ENCODE results near the gene CNTNAP5.
A peak's percentile ranks its signal among the peaks of the same experiment; 100 is the strongest.

The CNTNAP5 gene

DNA sequence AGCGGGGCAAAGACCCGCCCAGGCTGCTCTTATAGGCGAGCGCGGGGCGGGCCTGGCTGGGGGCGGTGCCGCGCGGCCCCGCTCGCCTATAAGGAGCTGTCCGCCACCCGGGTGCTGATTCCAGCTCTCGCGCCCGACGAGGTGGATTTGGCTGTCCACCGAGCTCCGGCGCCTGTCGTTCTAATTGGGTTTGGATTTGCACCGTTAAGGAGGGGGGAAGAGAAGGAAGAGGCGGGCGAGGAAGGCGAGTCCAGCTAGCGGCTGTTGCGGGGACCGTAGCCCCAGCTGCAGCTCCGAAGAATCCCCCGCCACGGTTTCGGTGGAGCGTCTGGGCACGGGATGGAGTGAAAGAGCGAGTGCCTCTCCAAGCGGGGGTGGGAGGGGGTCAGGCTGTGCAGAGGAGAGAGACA, at the start of gene CNTNAP5:
Gene CNTNAP5 (plus strand): TSS at position 117 of the 410 bp plus-strand sequence. CDS start 364 bp downstream, outside the sequence.
- DNase-seq: no peak

DNA sequence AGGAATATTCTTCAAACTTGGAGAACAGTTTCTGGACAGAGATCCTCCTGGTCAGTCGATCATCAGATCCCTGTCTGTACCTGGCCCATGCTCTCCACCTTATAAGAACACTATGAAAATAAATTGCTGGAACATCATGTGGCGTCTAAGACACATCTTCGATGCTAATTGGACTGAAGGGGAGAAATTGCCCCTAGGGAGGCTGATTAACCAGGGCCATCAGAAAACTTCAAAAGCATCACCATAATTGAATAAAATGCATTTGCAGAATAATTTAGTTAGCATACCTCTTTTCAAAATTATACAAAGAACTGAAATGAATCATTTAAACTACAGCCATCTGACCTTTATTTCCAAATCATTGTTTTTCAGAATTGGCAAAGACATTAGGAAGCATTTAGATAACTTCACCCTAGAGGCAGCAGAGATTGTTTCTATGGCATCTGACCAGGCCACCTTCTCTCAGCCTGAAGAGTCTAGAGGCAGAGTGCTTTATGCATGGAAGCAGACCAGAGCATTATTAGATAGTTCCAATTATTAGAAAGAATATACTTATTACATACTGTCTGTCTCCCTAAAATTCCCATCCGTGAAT, 48.9 kb upstream of the CNTNAP5 start:
- DNase-seq: no peak

DNA sequence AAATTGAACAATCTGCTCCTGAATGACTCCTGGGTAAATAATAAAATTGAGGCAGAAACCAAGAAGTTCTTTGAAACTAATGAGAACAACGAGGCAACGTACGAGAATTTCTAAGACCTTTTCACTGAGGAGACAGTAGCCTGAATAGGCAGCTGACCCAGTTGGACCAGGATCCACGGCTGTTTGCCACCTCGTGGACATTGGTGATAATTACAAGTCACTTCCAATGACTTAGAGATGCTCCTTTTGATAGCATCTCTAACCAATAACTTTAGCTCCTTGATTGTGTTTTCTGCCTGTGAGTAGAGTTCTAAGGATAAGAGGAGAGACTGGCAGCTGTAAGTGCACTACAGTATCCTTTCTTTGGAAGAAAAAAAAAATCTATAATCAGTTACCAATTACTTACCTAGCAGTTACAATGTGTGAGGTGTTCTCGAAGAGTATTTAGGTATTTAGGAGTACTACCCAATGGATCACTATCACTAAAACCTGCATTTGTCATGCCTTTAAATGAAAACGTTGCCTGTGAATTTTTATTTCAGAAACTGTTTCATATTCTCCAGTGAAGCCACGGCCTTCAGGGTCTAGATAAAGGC, 31.3 kb upstream of the CNTNAP5 start:
- DNase-seq: no peak

DNA sequence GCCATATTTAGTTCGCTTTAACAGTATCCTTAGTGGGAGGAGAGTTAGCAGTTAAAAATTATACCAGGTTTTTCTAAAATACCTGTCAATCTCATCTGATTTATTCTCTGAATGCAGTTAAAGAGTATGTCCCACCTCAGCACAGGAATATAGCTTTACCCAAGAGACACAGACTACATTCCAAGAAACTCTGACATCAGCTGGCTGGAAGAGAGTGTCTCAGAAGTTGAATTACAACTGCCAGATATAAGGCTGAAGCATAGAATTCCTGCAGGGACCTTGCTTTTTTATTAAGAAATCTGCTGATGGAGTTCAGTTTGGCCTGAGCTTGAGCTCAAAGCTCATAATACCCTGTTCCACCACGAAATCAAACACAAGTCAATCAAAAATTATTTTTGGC, 25.4 kb upstream of the CNTNAP5 start:
- no peak for DNase-seq

DNA sequence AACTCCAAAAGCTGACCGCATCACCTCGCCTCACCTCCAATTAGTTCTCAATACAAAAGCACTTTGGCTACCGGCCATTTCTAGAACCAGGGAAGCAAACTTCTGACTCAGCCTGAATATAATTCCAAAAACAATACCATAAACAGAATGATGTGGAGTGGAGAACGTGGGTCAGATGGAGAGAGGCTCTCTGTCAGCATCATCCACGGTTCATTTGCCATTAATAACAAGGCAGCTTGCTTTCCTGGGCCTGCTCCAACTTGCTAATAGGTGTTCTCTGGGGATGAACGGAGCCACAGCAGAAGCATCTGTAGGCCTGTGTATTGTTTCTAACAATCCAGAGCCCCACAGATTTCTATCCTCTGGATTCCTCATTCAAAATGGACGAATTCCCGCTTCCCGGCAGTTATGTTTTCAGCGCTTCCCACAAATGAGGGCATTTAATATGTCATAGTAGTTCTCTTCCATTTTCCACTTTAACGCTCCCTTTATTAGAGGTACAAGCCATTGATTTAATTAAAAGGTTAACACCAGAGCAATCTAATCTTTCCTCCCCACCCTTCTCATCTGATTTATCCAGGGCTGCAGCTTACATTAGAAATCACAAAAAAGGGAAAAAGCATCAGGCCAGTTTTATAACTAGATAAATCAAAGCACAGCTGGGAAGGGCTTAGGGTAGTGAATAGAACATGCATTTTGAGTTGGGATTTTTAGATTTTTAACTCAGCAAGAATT, 23.2 kb upstream of the CNTNAP5 start:
- DNase-seq: no peak

DNA sequence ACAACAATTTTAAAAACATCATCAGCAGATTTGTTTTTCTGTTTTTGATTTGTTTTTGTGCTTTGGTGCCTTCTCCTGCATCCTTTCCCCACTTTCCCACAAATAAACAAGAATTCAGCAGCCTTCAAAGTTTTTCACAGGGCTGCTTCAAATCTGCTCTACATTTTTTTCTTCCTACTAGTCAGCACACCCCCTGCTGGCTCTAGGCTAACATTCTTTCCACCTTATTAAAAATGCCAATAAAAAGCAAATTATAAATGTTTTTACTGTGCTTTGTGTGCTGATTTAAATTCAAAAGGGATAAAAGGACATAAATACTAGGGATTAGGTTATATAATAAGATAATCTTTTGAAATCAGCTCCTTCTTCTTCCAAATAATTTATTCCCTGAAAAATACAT, 6.2 kb upstream of the CNTNAP5 start:
- DNase-seq: no peak

DNA sequence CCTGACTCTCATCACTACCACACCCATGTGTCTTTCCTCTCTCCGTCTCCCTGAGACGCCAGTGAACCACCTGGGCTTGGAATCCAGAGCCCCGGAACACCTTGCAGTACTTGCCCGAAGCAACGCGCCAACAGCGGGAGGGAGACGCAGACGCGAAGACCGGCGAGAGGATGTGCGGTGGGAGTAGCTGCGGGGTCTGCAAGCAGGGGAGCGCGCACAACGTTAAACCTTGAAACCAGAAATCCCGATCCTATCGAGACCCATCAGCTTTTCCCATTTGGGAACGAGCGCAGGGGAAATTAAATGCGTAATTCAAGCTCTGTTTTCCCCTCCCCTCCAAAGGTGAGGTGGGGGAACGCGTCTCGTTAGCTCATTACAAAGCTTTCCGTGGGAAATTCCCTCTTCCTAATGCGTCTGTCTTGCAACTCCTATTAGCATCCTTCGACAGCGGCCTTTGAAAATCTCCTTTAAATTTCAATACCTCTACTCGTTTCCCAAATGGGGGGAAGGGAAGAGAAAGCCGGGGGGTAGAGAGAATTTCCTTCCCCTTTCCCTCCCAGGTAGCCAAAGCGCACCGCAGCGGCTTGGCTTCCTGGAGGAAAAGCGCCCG, 421 bp upstream of the CNTNAP5 start:
- no peak for DNase-seq

DNA sequence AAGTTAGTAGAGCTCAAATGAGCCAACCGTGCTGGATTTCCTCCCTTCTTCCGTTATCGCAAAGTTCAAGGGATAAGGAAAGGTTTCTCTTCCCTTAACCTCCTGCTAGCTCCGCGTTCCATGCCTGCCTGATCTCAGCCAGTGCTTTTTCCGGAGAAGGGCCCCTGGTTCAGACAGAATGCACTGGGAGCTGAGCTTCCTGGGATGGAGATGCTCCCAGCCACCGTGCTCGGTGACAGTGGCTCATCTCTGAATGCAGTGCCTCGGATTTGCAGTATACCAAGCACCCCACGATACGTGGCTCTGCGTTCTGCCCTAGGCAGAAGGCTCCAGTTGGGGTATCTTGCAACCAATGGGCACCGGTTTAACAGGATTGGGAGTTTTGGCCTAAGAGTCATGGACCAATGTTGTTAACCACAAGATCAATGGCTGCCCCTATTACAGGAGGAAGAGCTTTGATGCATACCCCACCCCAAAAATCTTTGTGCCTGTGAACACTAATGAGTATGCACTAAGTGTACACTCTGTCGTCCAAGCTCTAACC, 876 bp downstream of the CNTNAP5 start:
- DNase-seq: no peak

DNA sequence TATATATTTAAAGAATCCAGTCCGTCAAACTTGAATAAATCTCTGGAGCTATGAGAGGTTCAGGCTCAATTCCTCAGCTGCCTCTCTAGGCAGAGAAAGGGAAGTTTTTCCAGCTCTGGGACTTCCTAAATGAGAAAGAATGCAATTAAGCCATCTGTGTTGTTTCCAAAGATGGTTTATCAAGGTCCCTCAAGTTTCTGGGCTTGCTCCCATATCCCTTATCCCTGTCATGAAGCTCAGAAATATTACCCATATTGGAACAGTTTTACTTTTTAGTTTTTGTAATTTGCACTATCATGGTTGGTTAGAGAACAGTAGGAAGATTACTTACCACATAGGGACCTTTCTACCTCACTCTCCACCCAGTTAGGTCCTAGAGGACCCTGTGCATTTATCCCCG, 1.4 kb downstream of the CNTNAP5 start:
- DNase-seq: no peak

DNA sequence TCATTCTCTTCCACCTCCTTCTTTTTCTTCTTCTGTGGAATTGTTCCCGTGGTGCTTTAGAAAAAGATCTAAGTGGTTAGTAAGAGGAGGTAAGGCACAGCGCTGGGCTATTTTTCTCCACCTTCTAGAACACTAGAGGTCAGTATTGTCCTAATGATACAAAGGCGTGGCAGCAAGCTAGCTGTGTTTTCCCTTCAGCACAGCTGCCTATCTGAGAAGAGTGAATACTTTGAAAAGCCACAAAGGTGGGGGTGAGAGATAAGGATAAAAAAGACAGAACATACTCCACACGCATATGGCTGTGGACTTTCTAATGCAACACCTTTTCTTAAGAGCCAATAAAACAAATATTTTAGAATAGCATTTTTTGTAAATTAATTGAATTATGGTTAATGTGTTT, 2.1 kb downstream of the CNTNAP5 start:
- DNase-seq: peak; percentile 61

DNA sequence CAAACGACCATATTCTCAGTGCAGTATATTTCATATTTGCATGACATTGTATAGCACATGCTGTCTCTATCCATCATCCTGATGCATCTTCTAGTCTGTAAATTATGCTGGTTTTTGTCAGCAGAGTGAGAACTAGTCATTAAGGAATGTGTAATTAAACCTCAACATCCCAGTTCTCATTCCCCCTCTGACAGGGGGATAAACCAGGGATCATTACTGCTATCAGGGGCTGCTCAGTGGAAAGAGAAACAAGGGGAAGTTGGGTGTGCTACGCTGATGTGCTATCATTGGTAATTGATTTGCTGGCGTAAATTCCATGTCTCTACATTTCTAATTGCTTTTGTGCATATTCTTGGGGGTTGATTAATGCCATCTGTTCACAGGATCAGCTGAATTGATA, 7.7 kb downstream of the CNTNAP5 start:
- DNase-seq: no peak

DNA sequence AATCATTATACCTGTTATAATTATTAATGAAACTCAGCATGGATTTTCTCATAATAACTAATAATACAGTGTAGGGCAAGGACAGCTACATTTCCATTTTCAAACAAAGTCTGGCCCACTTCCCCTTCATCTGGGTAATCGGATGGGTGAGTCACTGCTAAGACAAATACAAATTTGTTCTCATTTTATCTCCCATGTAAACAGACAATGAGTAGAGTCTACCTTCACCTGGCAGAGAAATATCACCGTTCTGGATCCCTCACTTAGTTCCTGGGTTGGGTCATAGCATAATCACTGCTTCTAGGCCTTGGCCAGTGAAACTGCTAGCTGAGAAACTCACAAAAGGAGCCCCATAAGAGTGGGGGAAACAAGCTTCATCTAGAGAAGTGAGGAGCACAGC, 9.2 kb downstream of the CNTNAP5 start:
- DNase-seq: no peak

DNA sequence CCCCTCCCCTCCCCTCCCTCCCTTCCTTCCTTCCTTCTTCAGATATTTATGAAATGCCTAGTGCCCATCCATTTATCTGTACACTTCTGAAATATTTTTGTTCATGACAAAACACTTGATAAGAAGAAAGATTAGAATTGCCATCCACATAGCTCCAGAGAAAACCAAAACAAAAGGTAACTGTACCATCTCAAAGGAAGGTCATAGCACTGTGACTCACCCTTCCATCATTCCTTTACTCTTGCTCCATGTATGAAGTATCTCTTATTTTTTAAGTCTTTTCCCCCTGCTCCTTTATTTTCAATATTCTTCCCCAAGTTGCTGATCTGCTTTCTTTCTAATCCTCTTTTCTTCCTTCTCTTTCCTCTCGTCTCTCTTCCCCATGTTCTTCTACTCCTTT, 9.9 kb downstream of the CNTNAP5 start:
- no peak for DNase-seq

DNA sequence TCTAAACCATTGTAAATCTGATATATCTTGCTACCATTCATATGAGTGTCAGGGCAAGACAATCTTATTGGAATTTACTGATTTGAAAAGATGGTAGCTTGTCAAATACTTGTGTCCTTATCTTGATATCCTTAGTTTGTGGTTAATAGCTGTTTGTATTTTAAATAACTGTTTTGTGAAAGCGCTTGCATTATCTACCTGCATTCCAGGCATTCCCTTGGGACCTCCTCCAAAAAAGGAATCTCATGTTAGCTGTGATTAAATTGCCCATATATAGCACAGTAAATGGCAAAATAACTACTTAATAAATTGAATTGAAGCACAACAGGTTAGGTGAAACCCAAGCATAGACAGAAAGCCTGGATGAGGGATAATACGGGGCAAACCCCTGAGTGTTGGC, 13.9 kb downstream of the CNTNAP5 start:
- no peak for DNase-seq

DNA sequence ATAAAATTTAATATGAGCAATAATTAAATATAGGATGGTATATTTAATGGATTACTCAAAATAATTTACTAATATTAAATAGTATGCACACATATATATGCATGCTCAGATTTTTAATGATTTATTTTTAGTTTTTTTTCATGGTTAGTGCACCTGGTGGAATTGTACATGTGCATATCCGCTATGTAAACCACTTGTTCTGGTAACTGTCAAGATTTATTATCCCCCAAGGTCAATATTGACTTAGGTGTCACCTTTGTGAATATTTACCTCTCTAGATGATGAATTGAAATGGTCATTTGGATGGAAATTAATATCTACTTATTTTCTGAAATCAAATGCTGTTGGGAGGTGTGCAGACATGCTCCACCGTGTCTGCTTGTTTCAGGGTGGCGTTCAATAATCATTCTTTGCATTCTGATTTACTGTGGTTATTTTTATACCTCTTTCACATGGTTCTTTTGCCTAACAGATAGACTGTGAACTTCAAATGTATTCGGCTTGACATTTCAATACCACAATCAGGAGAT, 14.7 kb downstream of the CNTNAP5 start:
- no peak for DNase-seq

DNA sequence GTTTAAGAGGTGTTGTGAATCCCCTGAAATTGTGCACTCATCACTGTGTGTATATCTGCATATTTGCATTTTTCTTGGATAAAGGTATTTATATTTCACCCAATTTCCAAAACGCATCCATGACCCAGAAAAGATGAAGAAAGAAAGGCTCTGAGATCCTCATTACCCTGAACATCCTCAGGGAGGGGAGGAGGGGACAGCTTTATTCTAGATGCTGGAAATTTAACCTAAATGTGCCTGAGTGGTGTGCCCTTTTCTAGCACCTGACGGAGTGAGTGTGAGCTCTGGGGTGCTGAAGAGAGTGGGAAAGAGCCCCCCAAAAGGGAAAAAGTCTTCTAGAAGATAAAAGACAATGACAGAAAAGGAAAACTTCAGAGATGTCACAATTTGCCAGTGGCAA, 20.8 kb downstream of the CNTNAP5 start:
- DNase-seq: no peak

DNA sequence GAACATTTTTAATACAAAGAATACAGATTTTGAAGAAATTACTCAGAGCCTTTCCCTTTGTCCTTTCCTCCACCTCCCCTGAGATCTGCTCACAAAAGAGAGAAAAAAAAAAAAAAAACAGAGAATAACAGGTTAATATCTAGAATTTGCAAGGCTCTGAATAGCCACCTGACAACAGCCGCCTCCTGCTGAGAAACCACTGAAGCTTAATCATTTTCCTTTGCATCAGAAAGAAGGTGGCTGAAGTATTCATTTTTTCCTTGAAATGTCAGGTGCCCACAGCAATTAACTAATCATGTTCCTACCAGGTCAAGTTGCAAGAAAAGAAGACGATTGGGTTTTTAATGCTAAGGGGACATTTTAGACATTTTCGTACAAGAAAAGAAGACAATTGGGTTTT, 21.2 kb downstream of the CNTNAP5 start:
- DNase-seq: no peak

DNA sequence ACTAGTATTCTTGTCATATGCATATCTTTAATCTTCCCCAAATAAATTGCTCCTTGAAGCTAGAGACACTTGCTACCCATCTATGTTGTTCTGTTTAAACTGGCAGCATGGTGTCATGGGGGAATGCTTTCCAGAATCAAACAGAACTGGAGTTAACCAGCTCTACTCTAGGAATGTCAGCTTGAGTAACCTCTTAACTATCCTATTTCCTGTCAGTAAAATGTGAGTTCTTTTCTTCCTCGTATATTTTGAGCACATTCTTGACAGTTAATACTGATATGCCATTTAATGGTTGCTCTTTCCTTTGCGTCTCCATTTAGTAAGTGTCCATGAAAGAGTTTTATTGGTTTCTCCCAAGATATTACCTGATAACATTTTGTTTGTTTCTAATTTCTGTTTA, 23.0 kb downstream of the CNTNAP5 start:
- no peak for DNase-seq

DNA sequence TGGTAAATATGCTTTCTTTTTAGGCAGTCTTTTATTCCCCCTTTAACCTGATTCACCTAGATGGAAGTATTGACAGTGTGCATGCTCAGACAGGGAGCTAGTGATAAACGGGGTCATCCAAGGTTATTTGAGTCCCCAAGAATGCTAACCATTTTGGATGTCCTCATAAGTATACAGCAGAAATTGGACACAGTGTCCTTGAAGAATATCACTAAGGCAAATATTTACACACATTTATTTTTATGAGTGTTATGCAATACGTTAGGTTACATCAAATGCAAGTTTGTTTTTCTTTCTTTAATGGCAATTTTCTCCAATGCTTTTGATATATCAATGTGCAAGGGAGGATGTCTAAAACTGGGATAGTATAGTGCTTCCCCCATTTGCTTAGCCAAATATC, 23.6 kb downstream of the CNTNAP5 start:
- DNase-seq: no peak

DNA sequence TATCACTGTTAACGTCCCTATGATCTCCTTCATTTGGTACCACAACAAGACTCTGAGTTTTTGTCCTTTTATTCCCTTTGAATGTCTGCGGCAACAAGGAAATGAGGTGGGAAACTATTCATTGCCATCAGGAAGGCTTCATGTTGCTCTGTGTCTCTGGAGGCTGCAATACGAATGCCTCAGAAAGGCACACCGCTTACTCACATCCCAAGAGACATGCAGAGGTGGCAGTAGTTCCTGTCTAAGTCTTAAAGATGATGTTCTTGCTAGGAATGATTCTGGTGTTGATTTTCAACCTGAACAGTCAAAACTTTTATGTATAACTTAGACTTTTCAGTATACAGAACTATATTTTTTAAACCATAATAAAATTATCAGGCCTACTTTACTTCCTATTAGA, 24.0 kb downstream of the CNTNAP5 start:
- DNase-seq: no peak

DNA sequence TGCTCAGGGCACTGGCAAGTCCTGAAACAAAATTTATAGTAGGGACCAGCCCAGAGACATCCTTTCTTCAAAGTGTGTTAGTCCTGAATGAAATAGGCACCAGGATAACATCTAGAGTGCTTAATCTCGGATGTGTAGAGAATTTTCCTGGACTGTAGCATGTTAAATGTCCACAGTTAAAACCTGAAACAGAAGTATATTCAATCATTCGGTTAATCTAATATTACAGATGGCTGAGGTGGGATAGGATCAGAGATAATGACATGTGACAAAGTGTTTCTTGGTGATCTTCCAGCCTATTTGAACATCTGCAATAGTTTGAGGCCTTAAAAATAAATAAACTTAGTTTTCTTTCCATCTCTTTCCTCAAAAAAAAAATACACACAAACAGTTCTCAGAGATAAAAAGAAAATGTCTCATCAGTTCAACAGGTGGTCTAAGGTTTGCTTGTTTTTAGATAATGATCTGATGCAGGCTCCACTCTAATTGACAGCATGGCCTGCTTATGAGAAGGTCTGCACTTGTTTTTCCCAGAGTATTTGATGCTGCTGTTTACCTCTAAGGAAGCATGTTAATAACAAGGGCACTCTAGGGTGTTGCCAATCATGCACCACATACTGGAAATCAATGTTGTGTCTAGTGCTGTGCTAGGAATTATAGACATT, 25.9 kb downstream of the CNTNAP5 start:
- no peak for DNase-seq

DNA sequence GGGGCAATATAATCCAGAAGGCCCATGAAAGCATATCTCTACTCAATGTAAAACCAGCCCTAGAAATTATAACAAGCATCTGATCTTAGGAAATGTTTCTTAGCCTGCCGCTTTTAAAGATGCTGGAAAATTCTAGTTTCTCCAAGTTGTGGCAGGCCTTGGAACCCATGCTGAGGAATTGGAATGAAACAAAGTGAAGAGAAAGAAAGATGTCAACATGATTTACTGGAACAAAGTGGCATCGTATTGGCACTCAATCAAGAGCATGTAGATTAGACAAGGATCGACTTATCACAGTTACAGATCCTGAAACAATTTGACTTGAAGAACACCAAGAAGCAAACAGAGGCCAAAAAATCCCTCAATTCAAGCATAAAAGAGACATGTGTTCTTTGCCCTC, 28.7 kb downstream of the CNTNAP5 start:
- no peak for DNase-seq

DNA sequence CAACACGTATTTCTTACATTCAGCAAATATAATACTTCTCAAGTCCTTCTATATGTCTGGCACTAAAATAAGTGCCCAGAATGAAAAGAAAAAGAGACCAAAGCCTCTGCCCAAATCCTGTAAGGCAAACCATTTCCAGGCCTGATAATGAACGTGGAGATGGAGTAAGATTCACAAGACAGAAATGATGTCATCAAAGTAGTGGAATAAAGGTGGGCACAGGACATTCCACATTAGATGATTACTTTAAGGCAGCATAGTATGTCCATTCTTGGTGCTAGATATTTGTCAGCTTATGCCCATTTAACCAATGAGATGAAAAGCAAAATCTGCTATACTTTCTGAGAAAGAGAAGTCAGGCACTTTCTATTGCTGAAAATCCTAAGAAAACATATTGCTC, 38.5 kb downstream of the CNTNAP5 start:
- no peak for DNase-seq

Measured in NCI-H524 treated with DMSO at 0.1 percent for 48 hours (cell line).